SU-DHL-6 (cell line): ENCODE data around the gene SMLR1.

Experiments
- EZH2phosphoT487 ChIP-seq: fragments of 200-600 bp; sonication (generic), shearing (Covaris generic); conservative IDR thresholded peaks from 2 replicates; pipeline ENCODE4 v1.6.1; 2018; ENCODE audit warnings: mild to moderate bottlenecking, antibody characterized with exemption, low read length, moderate library complexity, mixed read lengths
- TF ChIP-seq, protein P1 (sequence below): fragments of 200-600 bp; sonication (generic); IDR thresholded peaks from one replicate; pipeline ENCODE4 v1.5.1; 2017; ENCODE audit warnings: antibody characterized with exemption, mild to moderate bottlenecking, low read length, moderate library complexity; ENCODE audit not compliant: insufficient read depth, poor library complexity, severe bottlenecking

DNA sequence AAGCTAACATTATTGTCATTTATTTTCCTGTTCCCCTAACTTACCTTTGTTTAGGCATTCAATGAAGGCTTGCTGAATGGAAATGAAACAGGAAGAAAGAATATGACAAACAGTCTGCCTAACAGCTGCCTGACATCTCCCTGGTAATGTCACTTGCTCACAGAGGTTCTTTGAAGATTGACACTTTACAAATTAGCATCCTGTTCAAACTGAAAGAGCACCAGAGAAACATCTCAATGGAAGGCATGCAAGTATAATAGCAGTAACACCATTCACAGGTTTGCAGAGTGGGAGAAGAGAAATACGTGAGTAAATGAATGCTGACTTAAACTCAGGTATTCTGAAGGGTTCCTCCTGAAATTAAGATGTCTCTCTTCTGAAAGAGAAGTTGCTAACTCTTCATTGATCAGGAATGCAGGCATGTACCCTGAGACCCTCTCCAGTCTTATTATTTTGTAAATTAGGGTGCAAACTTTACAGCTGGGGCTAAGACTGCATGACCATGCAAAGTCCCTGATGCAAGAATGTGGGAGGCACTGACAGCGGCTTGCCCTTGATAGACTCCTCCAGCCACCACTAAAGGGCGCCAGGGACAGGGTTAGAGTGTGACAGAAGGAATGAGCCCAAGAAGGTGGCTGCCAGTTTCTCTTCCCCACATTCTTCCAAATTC, 1.3 kb upstream of the SMLR1 start:
- TF ChIP-seq, protein P1, sequence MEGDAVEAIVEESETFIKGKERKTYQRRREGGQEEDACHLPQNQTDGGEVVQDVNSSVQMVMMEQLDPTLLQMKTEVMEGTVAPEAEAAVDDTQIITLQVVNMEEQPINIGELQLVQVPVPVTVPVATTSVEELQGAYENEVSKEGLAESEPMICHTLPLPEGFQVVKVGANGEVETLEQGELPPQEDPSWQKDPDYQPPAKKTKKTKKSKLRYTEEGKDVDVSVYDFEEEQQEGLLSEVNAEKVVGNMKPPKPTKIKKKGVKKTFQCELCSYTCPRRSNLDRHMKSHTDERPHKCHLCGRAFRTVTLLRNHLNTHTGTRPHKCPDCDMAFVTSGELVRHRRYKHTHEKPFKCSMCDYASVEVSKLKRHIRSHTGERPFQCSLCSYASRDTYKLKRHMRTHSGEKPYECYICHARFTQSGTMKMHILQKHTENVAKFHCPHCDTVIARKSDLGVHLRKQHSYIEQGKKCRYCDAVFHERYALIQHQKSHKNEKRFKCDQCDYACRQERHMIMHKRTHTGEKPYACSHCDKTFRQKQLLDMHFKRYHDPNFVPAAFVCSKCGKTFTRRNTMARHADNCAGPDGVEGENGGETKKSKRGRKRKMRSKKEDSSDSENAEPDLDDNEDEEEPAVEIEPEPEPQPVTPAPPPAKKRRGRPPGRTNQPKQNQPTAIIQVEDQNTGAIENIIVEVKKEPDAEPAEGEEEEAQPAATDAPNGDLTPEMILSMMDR = no peak
- TF ChIP-seq EZH2phosphoT487 = no peak
